Measurements from ENCODE around the gene SLC16A6.
"Not testable (repeated sequence)": the region's sequence is repeated elsewhere in the genome, so short reads cannot be mapped to it uniquely, and the experiment has no call there.

SLC16A6 gene

DNA sequence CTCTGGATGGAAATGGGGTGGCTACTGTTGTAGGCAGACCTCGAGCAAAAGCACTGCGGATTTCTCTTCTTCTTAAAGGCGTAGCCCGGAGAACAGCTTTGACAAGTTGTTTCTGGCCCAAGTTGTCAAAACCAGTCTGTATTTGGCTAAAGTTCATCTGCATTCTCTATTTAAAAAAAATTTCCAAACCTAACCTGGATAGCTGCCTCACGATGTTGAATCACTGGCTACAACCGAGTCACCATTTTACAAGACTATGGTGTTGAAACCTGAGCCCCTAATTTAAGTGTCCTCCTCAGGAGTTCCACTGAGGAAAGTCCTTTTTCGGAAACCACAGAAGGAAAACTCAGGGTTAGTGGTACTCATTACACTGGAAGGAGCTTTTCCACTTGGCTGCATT, 1.5 kb downstream of the SLC16A6 start:
- no peak for DNase-seq

DNA sequence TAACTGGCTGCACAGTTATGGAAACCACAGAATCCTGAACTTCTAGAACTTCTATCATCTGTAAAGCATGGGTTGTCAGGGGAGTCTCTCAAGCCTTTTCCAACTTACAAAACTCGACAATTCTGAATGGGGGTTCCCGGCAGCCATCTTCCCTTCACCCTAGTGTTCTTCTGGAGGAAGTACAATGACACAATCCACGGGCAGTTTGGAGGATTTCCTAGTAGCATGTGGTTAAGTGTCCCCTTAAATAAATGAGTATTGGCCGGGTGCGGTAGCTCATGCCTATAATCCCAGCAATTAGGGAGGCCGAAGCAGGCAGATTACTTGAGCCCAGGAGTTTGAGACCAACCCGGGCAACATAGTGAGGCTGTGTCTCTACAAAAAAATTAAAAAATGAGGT, 2.1 kb downstream of the SLC16A6 start:
- DNase-seq = no peak

DNA sequence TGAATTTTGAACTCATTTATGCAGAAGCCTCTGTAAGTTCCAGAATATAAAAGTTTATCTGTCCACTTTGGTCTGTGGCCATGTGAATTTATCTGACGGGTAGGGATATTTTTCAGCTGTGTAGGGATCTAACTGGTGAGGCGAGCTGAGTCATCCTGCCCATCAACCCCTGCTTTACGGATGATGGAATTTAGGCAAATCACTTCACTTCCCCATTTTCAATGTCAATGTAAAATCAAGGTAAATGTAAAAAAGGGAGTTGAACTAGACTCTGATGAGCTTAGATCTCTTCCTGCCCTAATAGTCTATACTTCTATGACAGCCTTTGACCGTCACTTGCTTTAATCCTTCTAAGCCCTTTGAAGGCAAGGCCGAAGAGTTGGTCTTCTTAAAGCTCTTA, 2.6 kb downstream of the SLC16A6 start:
- no peak for DNase-seq

DNA sequence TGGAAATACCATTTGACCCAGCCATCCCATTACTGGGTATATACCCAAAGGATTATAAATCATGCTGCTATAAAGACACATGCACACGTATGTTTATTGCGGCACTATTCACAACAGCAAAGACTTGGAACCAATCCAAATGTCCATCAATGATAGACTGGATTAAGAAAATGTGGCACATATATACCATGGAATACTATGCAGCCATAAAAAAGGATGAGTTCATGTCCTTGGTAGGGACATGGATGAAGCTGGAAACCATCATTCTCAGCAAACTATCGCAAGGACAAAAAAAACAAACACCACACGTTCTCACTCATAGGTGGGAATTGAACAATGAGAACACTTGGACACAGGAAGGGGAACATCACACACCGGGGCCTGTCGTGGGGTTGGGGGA, 9.0 kb downstream of the SLC16A6 start:
- not testable (repeated sequence) for DNase-seq

DNA sequence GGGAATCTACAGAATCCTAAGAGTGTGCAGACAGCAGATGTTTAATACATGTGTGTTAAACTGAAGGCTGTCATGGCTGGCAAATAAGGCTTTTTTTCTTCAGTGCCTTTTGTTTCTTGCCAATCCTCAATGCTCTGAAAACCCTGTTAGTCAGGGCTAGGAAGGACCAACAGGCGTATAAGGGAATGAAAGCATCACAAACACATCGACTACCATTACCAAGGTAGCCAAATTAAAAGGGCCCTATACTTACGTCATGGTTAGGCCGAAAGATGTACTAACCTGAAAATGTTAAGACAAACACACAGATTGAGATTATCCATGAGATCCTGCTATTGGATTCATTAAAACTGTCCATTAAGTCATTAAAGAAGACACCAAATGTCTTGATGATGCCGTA, 13.1 kb downstream of the SLC16A6 start:
- no peak for DNase-seq

DNA sequence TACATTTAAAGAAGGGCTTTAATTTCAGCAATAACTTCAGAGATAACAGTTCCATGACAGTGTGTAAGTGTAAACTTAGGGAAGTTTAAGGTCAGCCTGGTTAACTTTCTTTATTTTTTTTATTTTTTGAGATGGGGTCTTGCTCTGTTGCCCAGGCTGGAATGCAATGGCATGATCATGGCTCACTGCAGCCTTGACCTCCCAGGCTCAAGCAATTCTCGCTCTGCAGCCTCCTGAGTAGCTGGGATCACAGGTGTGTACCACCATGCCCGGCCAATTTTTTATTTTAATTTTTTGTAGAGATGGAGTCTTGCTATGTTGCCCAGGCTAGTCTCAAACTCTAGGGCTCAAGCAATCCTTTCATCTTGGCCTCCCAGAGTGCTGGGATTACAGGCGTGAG, 14.6 kb downstream of the SLC16A6 start:
- not testable (repeated sequence) for DNase-seq

DNA sequence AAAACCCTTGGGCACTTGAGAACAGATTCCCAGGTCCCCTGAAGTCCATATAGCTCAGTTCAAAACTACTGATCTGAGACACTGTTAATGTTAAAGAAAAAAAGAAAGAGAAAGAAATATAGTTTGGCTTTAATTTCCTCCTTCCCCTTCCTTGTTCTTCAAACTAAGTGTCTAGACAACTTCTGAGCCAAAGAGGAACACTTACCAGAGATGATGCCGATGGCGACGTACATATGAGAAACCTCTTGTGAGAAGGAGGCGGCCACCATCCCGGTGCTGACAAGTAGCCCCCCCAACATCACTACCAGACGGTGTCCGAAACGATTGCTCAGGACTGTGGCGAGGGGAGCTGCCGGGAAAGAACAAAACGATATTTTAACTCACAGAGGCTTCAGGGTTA, 17.2 kb downstream of the SLC16A6 start:
- DNase-seq = no peak

DNA sequence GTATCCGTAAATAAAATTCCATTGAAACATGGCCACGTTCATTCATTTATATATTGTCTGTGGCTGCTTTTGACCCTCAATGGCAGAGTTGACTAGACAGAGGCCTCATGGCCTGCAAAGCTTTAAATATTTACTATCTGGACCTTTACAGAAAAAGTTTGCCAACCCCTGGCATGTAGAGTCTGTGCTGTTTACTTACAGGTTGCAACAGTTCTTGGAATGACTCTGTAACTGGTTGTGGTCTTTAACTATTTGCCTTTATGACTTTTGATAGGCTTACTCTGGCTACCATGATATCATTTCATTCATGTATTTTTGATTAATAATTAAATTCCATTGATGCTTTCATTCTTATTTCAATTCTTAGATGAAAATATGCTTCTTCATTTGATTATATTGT, 25.1 kb downstream of the SLC16A6 start:
- not testable (repeated sequence) for DNase-seq

DNA sequence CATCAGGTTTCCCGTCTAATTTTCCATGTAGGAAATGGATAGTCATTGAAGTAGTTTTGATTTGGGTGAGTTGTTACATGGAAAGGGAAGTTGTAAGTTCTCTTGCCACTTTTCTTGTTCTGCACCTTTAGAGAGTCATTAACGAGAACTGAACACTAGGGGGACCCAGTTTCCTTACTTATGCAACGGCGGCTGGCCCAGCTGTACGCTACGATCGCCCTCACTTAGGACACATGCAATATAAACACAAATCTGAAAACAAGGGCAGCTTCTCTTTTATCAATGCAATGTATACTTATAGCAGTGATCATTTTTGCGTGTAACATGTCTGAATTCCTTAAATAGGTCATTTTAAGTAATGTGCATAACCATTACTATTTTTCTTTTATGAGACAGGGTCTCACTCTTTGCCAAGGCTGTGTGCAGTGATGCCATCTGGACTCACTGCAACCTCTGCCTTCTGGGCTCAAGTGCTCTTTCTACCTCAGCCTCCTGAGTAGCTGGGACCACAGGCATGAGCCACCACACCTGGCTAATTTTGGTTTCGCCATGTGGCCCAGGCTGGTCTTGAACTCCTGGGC, 27.7 kb downstream of the SLC16A6 start:
- not testable (repeated sequence) for DNase-seq

DNA sequence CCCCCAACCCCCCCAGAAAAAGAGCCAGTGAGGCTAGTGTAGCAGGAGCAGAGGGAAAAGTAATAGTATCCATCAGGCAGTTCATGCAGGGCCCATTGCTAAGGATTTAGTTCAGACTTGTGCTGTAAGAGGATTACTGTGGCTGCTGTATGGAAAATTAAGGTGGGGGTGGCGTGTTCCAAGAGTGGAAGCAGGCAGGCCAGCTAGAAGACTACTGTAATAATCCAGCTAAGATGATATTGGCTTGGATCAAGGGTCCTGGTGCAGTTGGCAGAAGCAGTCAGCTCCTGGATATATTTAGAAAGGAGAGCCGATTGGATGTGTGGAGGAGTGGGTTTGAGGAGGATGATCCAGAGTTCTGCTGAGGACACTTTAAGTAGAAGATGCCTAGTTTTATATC, 28.5 kb downstream of the SLC16A6 start:
- DNase-seq = not testable (repeated sequence)

DNA sequence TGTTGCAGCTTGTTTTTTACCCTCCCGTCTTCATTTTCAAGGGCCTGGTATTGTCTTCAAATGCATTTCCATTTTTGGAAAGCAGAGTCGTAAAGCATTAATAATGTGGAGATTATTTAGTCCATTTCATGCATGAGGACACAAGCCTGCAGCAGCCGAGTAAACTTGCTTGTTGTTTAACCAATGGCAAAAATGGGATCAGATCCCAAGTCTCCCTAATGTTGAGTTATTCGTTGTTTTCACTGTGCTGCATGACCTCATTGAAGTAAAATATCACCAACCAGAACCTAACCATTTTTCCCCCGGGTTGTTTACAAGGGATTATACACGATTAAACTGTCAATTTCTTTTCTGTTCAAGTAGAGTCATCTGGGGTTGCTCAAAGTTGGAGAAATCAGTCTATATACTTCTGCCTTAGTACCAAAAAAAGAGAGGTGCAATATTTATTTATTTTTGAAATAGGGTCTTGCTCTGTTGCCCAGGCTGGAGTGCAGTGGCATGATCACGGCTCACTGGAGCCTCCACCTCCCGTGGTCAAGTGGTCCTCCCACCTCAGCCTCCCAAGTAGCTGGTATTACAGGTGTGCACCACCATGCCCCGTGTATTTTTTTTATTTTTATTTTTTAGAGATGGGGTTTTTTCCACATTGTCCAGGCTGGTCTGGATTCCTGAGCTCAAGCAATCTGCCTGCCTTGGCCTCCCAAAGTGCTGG, 30.7 kb downstream of the SLC16A6 start:
- DNase-seq = no peak

DNA sequence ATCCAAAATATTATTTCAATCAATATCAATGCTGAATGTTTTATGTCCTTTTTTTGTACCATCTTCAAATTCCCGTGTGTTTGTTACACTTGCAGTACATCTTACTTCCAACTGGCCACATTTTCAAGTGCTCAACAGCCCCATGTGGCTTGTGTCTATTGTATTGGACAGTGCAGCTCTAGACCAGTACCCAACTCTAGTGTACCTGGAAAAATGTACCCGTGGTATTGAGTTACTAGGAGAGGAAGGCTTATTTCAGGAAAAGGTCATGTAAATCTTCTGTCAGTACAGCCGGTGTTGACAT, 31.3 kb downstream of the SLC16A6 start:
- DNase-seq = not testable (repeated sequence)

DNA sequence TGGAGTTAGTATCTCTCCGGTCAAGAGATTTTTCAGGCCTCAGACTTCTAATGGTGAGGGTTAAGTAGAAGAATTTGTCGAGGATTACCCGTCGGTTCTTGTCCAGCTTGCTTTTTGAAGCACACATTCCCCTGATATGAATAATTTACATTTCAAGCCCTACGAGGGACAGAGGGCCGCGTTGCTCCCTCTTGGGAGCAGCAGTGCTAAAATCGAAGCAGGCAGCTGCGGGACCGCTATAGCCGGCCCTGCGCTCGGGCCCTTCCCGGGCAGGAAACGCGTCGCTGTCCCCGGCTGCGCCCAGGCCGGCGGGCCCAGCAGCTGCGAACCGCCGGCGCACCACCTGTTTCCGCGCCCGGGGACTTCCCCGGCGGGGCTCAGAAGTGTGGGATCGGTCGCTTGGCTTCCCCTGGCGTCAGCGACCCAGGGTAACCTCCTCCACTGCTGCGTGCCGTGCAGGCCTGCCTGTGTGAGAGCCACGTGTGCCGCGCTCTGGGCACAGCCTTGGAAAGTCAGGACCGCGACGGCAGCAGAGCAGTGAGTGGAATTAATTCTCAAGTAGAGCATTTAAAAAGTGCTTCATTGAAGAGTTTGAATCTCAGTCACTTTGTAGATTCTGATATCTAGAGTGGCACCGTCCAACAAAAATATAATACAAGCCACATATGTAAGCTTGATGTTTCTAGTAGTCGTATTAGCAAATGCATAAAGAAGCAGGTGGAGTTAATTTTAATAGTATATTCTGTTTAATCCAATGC, 31.9 kb downstream of the SLC16A6 start:
- DNase-seq = peak; percentile 68

DNA sequence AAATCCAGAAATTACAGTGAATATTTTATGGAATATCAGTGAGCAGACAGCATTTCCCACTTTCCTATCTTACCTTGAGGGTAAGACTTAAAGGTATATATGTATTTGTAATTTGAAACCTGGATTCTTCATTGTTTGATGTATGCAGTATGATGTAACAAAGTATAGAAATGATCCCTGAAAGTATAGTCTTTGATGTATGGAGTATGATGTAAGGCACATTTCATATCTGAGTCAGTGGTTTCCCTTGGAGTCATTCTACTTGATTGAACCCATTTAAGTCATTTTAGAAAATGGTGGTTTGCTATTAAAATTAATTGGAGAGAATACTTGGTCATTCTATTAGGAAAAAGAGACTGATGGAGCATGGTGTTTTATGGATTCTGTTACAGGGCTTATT, 33.0 kb downstream of the SLC16A6 start:
- DNase-seq = no peak

DNA sequence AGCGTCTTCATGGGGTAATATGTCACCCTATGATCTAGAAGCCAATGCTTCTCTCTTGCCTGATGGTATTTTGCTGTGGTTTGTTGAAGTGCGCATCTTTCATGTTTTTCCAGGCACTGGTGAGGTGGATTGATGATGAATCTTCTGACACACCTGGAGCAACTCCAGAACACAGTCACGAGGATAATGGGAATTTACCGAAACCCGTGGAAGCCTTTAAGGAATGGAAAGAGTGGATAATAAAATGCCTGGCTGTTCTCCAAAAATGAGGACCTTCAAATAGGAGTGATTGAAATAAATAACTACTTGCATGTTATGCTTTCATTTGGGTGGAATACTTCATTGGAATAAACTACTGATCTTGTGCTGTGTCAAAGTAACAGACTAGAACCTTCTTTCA, 34.2 kb downstream of the SLC16A6 start:
- not testable (repeated sequence) for DNase-seq

DNA sequence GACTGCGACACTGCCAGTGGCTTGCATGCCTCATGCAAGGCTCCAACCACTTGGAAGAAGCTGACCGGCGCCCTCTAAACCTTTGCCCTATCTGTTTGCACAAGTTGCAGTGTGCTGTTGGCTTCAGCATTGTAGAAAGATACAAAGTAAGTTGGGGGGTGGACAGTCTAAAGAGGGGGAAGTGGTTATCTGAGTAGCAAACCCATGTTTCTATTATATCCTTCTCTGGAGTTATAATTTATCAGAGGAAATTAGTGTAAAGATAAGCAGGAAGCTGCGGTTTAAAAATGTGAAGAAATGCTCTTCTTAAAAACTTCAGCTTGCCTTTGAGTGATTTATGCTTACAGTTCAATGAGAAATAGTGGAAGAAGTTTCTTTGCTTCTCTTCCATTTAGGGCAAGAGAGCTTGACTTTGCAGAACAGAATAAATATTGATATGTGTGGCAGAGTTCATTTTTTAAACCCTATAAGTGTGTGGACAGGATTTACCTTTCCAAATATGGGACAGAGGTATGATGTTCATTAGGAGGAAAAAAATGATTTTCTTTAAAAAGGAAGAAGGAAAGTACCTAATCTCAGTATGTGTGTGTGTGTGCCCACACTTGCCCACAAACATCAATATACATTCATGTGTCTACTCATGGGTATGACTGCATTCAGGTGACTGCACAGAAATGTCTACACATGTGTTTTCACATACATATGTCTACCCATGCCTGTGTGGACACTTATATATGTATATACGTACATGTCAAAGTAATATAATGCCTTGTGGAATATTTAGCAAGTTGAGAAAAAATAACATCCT, 35.0 kb downstream of the SLC16A6 start:
- DNase-seq = no peak

DNA sequence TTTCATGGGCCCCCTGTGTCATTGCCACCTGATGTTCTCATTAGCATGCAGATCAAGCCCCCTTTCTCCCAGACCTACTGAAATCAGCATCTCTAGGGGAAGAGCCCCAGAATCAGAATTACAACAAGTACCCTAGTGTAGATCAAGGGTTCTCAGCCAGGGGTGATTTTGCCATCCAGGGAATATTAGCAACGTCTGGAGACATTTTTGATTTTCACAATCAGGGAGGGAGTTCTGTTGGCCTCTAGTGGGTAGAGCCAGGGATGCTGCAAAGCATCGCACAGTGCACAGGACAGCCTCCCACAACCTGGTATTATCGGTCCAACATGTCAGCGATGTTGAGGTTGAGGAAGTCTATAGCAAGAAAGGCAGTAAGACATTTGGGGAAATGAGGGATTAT, 35.8 kb downstream of the SLC16A6 start:
- DNase-seq = no peak

DNA sequence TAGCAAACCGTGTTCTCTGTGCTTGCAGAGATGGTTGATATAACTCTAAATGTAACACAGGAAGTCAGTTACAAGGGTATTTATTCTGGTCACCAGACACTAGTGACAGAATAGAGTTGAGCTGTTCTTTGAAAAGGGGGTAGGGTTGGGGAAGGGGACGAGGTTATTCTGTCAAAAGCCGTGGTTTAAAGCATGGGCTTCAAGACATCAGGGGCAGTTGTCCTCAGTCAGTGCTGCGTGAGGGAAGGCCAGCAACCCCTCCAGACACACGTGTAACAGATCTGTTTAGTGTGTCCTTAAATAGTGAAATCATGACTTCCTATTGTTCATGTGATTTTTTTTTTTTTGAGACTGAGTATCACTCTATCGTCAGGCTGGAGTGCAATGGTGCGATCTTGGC, 37.5 kb downstream of the SLC16A6 start:
- DNase-seq = not testable (repeated sequence)

DNA sequence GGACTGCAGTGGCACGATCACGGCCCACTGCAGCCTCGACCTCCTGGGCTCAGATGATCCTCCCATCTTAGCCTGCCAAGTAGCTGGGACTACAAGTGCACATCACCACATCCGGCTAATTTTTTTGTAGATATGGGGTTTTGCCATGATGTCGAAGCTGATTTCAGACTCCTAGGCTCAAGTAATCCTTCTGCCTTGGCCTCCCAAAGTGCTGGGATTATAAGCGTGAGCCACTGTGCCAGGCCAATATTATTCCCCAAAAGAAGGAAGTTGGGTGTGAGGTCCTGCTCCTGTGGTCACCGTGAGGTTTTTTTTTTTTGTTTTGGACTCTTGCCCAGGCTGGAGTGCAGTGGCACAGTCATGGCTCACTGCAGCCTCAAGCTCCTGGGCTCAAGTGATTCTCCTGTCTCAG, 41.6 kb downstream of the SLC16A6 start:
- no peak for DNase-seq

DNA sequence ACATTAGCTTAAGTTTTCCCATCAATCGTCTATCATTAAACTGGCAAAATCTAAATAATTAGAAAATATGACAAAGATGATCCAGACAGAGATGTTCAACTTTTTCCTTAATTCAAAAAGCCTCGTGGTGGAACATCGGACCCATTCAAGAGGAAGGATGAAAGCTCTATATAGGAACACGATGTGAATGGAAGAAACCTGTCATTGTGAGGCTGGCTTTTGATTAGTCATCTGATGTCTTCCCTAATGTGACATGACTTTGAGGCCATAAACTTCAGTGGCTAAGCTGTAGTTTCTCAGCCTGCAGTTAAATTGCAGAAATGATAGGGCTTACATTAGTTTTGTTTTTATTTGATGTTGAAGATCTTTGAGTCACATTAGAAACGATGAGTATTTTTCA, 42.0 kb downstream of the SLC16A6 start:
- no peak for DNase-seq

DNA sequence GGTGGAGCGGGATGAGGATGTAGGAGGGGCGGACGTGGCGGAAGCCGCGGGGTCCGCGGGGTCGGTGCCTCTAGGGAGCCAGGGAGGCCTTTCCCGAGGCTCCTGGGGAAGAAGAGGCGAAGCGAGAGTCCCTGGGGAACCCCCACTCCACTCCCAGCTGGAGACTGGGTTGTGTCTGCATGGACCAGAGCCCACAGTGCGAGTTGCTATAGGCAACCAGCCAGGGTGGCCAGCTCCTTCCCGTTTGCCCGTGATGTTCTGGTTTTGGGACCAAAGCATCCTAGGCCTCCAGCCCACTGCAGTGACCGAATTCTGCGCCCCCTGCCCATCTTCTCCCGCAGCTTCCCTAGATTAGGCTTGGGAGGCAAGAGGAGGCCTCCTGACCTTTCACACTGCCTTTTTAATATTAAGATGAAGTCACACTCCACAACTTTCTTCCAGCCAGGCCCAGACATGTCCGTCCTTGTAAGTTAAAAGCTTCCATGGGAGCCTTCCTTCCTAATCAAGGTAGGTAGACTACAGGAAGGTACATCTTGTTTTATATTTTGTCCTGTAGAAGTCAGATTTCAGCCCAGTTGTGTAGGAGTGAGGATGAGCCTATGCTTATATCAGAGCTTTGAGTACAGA, 42.6 kb downstream of the SLC16A6 start:
- no peak for DNase-seq

DNA sequence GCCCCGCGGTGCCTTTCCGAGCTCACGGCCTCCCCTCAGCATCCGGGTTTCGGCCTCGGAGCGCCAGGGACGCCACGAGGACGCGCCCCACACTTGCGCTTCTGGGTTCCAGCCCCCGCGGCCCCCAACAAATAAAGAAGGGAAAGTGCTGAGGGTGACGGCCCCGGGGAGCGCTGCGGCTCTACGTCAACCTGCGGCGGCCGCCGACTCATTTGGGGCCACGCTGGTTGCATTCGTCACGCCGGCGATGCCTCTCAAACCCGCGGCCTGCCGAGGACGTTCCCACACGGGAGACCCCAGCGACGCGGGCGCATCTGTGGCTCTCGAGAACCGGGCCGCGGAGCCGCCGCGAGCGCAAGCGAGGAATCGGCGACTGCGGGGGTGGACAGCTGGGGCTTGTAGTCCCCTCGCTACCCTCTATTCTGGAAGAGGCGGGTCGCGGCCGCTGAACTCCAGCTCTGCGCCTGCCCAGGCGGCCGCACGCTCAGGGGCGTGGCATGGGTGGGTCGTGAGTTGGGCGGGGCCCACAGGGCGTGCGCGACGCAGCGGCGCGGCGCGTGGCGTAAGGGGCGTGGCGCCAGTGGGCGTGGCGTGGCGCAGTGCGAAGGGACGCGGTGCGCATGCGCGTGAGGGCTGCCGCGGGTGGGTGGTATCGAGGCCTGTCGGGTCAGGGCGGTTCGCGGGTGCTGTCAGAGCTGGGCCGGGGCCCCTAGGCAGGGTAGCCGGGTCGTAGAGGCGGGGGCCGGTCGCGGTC, 43.3 kb downstream of the SLC16A6 start, which contains the start of gene AMZ2:
Gene AMZ2 (plus strand): TSS at position 599 of the 754 bp plus-strand sequence. CDS start 2,145 bp downstream, outside the sequence.
- DNase-seq = peak; percentile 98

Data from stimulated activated CD4-positive, alpha-beta T cell treated with anti-CD3 and anti-CD28 coated beads, Interleukin-4, amount 100 ng/mL, for 1 hour (primary cell).